ENCODE measurements around the gene ILDR1.

DNA sequence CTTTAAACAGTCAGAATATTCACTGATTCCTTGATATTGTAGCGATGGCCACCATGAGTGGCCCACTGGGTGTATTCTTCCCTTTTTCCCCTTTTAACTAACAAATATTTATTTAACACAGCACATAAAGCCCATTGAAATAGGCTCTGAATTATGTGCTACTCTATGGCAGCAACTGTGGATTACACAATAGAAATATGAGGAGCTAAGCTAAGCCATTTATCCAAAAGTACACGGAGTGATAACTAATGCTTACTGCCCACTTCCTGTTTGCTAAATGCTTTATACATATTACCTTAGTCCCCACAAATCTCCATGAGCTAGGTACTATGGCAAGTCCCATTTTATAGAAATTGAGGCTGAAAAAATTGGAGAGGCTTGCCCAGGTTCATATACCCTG lies 17.9 kb downstream of the ILDR1 start:
- TF ChIP-seq, protein P1, sequence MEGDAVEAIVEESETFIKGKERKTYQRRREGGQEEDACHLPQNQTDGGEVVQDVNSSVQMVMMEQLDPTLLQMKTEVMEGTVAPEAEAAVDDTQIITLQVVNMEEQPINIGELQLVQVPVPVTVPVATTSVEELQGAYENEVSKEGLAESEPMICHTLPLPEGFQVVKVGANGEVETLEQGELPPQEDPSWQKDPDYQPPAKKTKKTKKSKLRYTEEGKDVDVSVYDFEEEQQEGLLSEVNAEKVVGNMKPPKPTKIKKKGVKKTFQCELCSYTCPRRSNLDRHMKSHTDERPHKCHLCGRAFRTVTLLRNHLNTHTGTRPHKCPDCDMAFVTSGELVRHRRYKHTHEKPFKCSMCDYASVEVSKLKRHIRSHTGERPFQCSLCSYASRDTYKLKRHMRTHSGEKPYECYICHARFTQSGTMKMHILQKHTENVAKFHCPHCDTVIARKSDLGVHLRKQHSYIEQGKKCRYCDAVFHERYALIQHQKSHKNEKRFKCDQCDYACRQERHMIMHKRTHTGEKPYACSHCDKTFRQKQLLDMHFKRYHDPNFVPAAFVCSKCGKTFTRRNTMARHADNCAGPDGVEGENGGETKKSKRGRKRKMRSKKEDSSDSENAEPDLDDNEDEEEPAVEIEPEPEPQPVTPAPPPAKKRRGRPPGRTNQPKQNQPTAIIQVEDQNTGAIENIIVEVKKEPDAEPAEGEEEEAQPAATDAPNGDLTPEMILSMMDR (conservative IDR thresholded peaks at IDR 0.05; ENCODE audit: low read depth in 2 of 2) = no peak
- no peak for TF ChIP-seq POLR2AphosphoS5 (IDR thresholded peaks at IDR 0.05; ENCODE audit: low read depth)
- no peak for TF ChIP-seq EZH2 (IDR thresholded peaks at IDR 0.05; ENCODE audit: low read depth, unreplicated experiment)
- no peak for TF ChIP-seq ZNF331 (CRISPR knock-in tag; IDR thresholded peaks at IDR 0.05; ENCODE audit: low read depth)
- no peak for TF ChIP-seq EZH2phosphoT487 (IDR thresholded peaks at IDR 0.05; ENCODE audit: unreplicated experiment)
- TF ChIP-seq, protein P2, sequence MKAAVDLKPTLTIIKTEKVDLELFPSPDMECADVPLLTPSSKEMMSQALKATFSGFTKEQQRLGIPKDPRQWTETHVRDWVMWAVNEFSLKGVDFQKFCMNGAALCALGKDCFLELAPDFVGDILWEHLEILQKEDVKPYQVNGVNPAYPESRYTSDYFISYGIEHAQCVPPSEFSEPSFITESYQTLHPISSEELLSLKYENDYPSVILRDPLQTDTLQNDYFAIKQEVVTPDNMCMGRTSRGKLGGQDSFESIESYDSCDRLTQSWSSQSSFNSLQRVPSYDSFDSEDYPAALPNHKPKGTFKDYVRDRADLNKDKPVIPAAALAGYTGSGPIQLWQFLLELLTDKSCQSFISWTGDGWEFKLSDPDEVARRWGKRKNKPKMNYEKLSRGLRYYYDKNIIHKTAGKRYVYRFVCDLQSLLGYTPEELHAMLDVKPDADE (IDR thresholded peaks at IDR 0.05) = no peak
